GM21576 (cell line): ENCODE results near the gene EIF2A.

Experiments used
- ATAC-seq: cut with Tn5 transposase; IDR thresholded peaks from one replicate; pipeline ENCODE4 v1.9.1; 2021; ENCODE audit warnings: mild to moderate bottlenecking, moderate library complexity; ENCODE audit not compliant: unreplicated experiment

The EIF2A gene

DNA sequence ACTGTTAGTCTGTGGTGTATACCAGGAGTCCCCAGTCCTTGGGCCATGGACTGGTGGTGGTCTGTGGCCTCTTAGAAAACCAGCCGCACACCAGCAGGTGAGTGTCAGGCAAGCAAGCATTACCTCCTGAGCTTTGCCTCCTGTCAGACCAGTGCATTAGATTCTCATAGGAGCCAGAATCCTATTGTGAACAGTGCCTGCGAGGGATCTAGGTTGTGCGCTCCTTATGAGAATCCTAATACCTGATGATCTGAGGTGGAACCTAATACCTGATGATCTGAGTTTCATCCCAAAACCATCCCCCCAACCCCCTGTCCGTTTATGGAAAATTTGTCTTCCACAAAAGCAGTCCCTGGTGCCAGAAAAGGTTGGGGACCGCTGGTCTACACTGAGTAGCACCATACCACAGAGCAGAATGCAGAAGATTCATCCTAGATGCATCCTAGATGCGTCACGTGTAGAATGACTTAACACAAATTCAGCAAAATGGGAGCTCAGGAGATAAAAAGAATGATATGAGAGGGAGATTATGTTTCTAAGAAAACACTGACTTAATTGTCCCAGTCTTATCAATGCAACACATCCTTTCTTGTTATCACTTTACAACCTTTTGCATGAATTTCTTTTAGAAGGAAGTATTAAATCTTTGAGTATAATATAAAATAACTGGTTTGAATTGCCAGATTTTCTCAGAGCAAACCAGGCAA, 85.1 kb downstream of the EIF2A start:
- no peak for ATAC-seq

DNA sequence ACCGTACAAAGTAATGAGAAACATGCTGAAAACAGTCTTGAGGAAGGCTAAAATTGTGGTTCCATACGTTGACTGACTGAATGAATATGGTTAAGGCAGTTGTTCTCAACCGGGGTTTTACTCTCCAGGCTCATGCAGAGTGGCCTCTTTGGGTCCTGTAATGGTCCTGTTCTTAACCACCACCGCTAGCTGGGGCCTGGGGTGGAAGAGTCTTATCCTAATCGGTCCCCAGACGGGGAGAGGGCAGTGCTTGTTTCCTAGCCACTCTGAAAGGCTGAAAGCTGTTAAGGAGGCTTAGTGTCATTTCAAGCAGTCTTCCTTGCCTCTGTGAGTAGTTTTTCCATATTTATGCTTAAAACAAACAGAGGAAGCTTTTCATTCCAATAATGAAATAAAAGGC, 88.5 kb downstream of the EIF2A start:
- no peak for ATAC-seq

DNA sequence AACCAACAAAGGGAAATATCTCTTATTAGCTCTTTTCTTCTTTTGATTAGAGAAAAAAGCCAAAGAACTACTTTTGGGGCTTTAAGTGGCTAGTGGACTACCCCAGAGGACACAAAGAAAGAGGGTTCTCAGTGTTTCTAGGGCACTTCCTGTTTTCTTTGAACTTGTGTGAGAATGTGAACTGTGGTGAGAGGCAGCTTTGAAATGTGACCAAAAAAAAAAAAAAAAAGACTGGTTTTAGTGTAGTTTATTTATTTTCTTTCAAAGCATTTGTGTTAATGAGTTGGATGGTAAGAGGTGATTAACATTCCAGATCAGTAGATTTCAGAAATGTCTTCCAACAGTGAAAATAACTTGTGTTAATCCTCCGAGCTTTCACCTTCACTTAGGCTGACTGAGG, 88.9 kb downstream of the EIF2A start:
- no peak for ATAC-seq
